Neuron (in vitro differentiated cells): ENCODE results near the gene RSPH3.
"Not testable (repeated sequence)": the region's sequence is repeated elsewhere in the genome, so short reads cannot be mapped to it uniquely, and the experiment has no call there.

ENCODE experiments used
- H2AFZ ChIP-seq: one replicate; pipeline ENCODE4 v1.6.1; 2013; ENCODE audit warnings: low read depth, mild to moderate bottlenecking, inconsistent platforms, low read length, moderate library complexity
- H3K27me3 ChIP-seq: one replicate; pipeline ENCODE4 v1.6.1; 2013; ENCODE audit warnings: low read length; ENCODE audit not compliant: insufficient read depth
- H3K36me3 ChIP-seq: one replicate; pipeline ENCODE4 v1.6.1; 2013; ENCODE audit warnings: low read length; ENCODE audit not compliant: insufficient read depth
- H3K4me1 ChIP-seq: one replicate; pipeline ENCODE4 v1.6.1; 2013; ENCODE audit warnings: low read length; ENCODE audit not compliant: insufficient read depth
- H3K4me3 ChIP-seq: 2 replicates; pipeline ENCODE4 v1.5.1; 2013; ENCODE audit warnings: mild to moderate bottlenecking, low read length, moderate library complexity
- H3K9me3 ChIP-seq: one replicate; pipeline ENCODE4 v1.6.1; 2013; ENCODE audit warnings: low read length

The RSPH3 gene

DNA sequence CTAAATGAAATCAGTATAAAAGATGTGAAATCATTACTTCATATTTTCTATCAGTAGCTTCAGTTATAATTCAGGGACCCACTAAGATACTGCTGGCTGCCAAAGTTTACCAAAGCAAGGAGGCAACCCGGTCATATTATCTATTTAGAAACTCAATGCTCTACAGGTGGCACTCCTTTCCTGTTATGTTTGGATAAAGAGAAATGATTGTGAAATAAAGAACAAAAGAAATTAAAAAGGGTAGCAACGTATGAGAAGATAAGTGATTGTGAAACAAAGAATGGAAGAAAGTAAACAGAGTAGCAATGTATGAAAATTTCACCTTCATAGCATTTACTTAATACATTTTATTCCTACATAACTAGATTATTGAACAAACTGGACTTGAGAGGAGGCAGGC, 45.2 kb downstream of the RSPH3 start:
- H3K36me3 ChIP-seq, result no peaks in the 10 kb centered on the region
- H3K9me3 ChIP-seq, result peaks cover 7% of the 10 kb centered on the region
- H2AFZ ChIP-seq, result no peak overlapping the region
- H3K27me3 ChIP-seq, result no peaks in the 10 kb centered on the region
- H3K4me3 ChIP-seq, result no peak overlapping the region
- no peaks in the 10 kb centered on the region for H3K4me1 ChIP-seq

DNA sequence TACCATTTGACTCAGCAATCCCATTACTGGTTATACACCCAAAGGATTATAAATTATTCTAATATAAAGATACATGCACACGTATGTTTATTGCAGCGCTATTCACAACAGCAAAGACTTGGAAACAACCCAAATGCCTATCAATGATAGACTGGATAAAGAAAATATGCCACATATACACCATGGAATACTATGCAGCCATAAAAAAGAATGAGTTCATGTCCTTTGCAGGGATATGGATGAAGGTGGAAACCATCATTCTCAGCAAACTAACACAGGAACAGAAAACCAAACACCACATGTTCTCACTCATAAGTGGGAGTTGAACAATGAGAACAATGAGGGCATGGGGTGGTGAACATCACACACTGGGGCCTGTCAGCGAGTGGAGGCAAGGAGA, 48.0 kb downstream of the RSPH3 start:
- not testable (repeated sequence) for H3K9me3 ChIP-seq, H3K27me3 ChIP-seq, H3K36me3 ChIP-seq, H2AFZ ChIP-seq, H3K4me1 ChIP-seq, H3K4me3 ChIP-seq

DNA sequence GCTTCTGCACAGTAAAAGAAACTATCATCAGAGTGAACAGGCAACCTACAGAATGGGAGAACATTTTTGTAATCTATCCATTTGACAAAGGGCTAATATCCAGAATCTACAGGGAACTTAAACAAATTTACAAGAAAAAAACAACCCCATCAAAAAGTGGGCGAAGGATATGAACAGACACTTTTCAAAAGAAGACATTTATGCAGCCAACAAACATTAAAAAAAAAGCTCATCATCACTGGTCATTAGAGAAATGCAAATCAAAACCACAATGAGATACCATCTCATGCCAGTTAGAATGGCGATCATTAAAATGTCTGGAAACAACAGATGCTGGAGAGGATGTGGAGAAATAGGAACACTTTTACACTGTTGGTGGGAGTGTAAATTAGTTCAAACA, 48.4 kb downstream of the RSPH3 start:
- H3K9me3 ChIP-seq, H3K4me3 ChIP-seq, H2AFZ ChIP-seq, H3K36me3 ChIP-seq, H3K27me3 ChIP-seq, H3K4me1 ChIP-seq: not testable (repeated sequence)

- no peaks in the 10 kb centered on the region for H3K36me3 ChIP-seq
- no peak overlapping the region for H2AFZ ChIP-seq
- no peaks in the 10 kb centered on the region for H3K4me1 ChIP-seq
- H3K9me3 ChIP-seq, result no peaks in the 10 kb centered on the region
- H3K4me3 ChIP-seq, result no peak overlapping the region
- H3K27me3 ChIP-seq, result no peaks in the 10 kb centered on the region
These were observed 52.7 kb downstream of the RSPH3 start for GRCh38 chr6:158947284-158947683.

DNA sequence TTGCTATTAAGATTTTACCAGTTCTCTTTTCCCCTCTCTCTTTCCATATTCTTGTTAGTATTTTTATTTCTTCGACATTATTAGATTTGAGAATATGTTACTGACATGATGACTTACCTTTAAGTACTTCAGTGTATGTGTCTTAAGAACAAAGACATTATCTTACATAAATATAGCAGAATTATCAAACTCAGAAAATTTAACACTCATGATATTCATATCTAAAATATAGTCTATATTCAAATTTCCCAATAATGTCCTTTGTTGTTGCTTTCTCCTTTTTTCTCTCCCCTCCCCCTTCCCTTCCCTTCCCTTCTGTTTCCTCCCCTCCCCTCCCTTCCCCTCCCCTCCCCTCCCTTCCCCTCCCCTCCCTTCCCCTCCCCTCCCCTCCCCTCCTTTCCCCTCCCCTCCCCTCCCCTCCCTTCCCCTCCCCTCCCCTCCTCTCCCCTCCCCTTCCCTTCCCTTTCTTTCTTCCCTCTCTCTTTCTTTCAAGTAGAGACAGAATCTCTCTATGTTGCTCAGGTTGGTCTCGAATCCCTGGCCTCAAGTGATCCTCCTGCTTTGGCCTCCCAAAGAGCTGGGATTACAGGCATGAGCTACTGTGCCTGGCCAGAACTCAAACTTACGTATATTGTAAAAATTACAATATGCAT, 56.5 kb downstream of the RSPH3 start:
- H3K36me3 ChIP-seq, result no peaks in the 10 kb centered on the region
- H3K4me1 ChIP-seq, result no peaks in the 10 kb centered on the region
- no peak overlapping the region for H3K4me3 ChIP-seq
- H2AFZ ChIP-seq, result no peak overlapping the region
- H3K27me3 ChIP-seq, result no peaks in the 10 kb centered on the region
- no peaks in the 10 kb centered on the region for H3K9me3 ChIP-seq

- Histone ChIP-seq H3K36me3 (no peaks in the 10 kb centered on the region), H3K9me3 (no peaks in the 10 kb centered on the region), H3K27me3 (no peaks in the 10 kb centered on the region), H3K4me3 (no peak overlapping the region), H3K4me1 (no peaks in the 10 kb centered on the region), H2AFZ (no peak overlapping the region)
These were observed 57.7 kb downstream of the RSPH3 start for GRCh38 chr6:158942349-158942748.

- Histone ChIP-seq H2AFZ (no peak overlapping the region), H3K4me3 (no peak overlapping the region), H3K9me3 (no peaks in the 10 kb centered on the region), H3K27me3 (no peaks in the 10 kb centered on the region), H3K36me3 (no peaks in the 10 kb centered on the region), H3K4me1 (no peaks in the 10 kb centered on the region)
These were observed 58.8 kb downstream of the RSPH3 start for GRCh38 chr6:158941246-158941645.

DNA sequence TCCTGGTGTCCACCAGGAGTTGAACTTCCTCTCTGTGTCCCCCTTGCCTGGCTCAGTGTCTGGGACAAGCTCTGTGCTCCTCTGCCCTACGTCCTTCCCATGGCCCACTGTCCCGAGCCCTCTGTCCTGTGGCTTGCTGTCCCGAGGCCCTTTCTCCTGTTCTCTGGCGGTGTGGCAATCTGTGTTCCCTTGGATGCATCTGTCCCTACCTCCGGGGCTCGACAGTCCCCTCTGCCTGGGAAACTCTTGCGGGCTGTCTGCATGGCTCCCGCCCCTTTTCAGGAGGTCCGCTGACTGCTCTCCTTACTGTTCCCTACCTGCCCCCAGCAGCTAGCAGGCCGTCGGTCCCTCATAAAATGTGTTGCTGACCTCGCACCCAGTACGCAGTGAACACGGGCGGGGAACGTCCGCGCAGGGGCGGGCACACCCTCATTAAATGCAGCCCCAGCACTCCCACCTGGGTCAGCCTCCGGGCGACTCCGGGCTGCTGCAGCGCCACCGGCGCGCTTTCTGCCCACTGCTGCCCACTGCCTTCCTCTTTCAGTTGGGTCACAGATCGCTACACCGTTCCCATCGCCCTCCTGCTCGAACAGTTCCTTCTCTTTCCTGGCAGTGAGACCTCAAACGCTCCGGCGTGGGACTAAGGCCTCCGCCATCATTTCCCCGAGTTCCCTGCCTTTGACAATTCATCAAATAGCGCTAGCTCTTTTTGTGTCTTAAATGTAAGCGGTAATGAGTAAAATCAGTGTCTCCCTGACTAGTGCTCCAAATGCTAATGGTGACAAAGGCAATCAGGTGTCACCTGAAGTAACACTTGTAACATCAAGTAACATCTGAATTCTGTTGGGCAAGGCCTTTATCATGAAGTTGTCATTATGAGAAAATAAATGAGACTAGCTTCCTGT, 60.5 kb downstream of the RSPH3 start:
- Histone ChIP-seq H3K4me1 (no peaks in the 10 kb centered on the region), H3K27me3 (no peaks in the 10 kb centered on the region), H3K36me3 (no peaks in the 10 kb centered on the region), H3K4me3 (no peak overlapping the region), H3K9me3 (no peaks in the 10 kb centered on the region), H2AFZ (no peak overlapping the region)

DNA sequence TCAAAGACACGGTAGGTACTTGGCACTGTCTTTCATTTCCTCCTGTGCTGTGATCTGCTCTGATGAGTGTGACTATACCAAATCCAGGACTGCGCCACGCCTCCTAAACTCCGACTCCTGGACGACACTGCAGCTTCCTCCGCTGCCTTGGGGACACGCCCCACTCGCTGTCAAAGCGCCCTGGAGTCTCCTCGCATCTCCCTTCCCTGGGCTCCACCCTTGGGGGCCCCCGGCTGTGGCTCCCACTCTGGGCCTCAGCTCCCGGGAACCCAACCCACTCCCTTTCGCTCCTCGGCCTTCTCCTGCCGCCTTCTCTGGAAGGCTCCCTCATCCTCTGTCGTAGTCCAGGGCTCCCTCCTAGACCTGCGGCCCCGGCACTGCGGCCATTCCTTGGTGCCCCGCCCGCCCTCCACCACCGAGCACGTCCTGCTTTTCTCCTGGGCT, 61.2 kb downstream of the RSPH3 start:
- Histone ChIP-seq H3K4me1 (no peaks in the 10 kb centered on the region), H3K9me3 (no peaks in the 10 kb centered on the region), H3K27me3 (no peaks in the 10 kb centered on the region), H2AFZ (no peak overlapping the region), H3K4me3 (no peak overlapping the region), H3K36me3 (no peaks in the 10 kb centered on the region)

DNA sequence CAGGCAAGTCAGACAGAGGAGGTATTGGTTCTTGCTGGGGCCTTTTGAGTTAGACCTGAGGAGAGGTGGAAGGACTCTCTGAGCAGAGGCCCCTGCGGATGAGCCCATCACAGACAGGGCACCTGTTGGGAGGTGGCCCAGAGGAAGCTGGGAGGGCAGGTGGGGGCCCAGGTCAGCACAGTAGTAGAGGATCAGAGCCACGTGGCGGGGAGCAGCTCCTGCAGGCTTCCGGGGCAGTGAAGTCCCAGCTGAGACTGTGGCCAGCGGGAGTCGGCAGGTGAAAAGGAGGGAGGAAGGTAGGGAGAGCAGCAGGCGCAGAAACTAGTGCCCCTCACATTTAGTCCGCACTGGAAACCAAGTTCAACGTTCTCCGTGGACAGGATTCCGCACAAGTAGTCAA, 61.8 kb downstream of the RSPH3 start:
- no peaks in the 10 kb centered on the region for H3K4me1 ChIP-seq
- H3K36me3 ChIP-seq, result no peaks in the 10 kb centered on the region
- no peak overlapping the region for H3K4me3 ChIP-seq
- H3K9me3 ChIP-seq, result no peaks in the 10 kb centered on the region
- no peaks in the 10 kb centered on the region for H3K27me3 ChIP-seq
- no peak overlapping the region for H2AFZ ChIP-seq

- H3K4me1 ChIP-seq, result no peaks in the 10 kb centered on the region
- no peak overlapping the region for H3K4me3 ChIP-seq
- H2AFZ ChIP-seq, result no peak overlapping the region
- no peaks in the 10 kb centered on the region for H3K27me3 ChIP-seq
- no peaks in the 10 kb centered on the region for H3K9me3 ChIP-seq
- H3K36me3 ChIP-seq, result no peaks in the 10 kb centered on the region
These were observed 65.8 kb downstream of the RSPH3 start for GRCh38 chr6:158934157-158934556.

GRCh38 chr6:158933079-158933595, 66.9 kb downstream of the RSPH3 start:
- Histone ChIP-seq H3K9me3 (no peaks in the 10 kb centered on the region), H3K27me3 (no peaks in the 10 kb centered on the region), H3K4me1 (no peaks in the 10 kb centered on the region), H3K36me3 (no peaks in the 10 kb centered on the region), H2AFZ (no peak overlapping the region), H3K4me3 (no peak overlapping the region)

- H2AFZ ChIP-seq, result no peak overlapping the region
- H3K4me1 ChIP-seq, result no peaks in the 10 kb centered on the region
- H3K4me3 ChIP-seq, result no peak overlapping the region
- H3K36me3 ChIP-seq, result no peaks in the 10 kb centered on the region
- no peaks in the 10 kb centered on the region for H3K27me3 ChIP-seq
- no peaks in the 10 kb centered on the region for H3K9me3 ChIP-seq
These were observed 71.9 kb downstream of the RSPH3 start for GRCh38 chr6:158928068-158928467.
